ENCODE data around the gene PPM1H.
"Not testable (repeated sequence)": the region's sequence is repeated elsewhere in the genome, so short reads cannot be mapped to it uniquely, and the experiment has no call there.

Gene PPM1H

DNA sequence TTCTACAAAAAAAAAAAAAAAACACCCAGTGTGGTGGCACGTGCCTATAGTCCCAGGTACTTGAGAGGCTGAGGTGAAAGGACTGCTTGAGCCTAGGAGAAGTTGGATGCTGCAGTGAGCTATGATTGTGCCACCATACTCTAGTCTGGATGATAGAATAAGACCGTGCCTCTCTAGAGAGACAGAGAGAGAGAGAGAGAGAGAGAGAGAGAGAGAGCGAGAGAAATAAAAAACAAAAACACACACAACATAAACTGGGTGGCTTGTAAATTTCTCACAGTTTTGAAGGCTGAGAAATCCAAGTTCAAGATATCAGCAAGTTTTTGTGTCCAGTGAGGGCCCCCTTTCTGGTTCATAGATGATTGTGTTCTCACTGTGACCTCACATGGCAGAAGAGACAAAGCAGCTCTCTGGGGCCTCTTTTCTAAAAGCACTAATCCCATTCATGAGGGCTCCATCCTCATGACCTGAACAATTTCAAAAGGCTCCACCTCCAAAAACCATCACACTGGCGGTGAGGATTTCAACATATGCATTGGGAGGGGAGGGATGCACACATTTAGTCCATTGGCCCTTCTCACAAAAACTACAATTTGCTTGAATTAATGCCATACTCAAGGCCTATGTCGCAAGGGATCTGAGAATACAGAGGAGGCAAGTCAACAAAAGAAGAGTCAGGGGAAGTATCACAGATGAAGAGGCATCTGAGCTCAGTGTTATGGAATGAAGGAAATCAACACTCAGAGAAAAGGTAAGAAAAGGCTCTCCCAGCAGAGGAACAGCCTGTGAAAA lies 94.9 kb downstream of the PPM1H start:
- DNase-seq (ENCODE audit: low spot score), result no peak

DNA sequence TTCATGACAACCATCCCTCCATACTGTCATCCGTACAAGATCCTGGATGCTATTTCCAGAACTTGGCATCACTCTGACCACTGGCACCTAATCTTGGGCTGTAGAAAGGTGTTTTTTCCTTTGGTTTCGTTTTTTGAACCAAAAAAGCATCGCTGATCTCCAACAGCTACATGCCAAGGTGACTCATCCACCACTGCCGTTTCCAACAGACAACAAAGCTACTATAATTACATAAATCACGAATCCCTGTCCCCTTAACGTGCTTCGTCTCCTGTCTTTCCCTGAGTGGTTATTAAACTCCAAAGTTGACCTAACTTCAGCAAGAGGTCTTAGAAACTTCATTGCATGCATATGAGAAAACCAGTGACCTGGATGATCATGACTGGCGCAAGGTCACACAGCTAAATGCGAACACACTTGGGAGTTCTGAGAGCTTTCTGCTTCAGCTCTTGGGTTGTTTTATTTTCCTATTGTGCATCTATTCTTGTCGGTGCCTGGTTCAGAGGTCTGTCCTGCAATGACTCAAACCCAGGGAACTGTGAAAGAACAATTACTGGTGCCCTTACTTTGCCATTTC lies 99.9 kb downstream of the PPM1H start:
- DNase-seq (ENCODE audit: low spot score), result no peak

DNA sequence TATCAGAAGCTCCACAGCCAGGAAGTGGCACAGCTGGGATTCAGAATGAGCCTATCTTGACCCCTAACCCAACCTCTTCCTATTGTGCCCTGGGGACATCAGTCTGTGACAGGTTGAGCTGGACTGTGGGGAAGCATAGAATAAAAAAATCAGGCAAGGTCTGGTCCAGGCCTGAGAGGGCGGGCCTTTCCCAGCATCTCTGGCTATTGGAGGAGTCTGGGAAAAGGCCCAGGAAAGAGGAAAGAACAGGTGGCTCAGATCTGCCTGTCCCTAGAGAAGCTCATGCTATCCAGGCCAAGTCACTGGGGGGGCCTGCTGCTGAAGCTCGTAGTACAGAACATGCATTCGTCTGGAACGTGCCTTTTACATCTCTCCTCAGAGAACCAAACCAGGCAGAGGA lies 100.5 kb downstream of the PPM1H start:
- peak; percentile 11 for DNase-seq (ENCODE audit: low spot score)

DNA sequence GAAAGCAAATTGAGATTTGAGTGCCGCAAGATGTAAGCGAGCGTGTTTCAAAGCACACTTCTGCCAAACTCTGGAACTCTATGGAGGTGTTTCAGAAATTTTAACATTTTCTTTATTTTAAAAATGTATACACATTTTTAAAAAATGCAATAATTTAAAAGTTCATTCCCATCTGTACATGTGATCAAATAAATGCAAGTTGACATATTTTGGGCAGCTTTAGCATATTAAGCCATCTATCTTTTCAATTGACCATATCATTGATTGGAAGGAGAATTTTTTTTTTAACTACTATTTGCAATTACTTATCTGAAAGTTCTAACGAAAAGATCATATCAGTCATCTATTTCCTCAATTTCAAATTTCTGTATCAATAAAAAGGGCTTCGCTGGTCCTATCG lies 101.3 kb downstream of the PPM1H start:
- DNase-seq (ENCODE audit: low spot score), result no peak

DNA sequence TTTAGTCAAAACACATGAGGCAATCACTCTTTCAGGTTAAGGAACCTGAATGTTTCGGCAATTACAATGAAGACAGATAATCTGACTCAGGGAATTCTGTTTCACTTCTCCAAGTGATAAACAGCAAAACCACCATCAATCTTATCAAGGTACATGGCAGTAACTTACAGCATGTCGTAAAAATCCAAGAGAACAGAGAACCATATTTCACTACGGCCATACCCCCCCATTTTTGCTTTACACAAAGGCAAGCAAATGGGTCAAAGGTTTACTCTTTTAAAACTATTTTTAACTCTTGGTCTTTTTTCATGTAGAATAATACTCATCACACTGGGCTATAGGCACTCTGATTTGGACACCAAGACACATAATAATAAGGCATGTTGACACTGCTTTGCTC lies 102.4 kb downstream of the PPM1H start:
- no peak for DNase-seq (ENCODE audit: low spot score)

DNA sequence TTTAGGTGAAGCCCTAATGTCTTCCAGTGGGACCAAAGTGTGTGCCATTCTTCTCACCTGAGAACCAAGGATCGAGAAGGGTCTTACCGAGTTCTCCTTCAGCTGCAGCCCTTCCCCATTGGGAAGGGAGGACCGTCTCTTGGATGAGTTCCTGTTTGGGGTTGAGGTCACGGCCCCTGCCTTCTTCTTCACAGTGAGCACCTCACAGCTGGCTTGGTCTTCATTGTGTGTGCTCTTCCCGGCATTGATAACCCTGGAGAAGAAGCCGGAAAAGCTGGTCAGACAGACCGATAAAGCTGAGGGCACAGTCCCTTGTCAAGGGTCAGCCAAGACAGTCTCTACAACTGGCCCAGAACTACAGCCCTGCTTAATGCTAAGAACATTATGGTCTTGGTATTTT lies 102.9 kb downstream of the PPM1H start:
- DNase-seq (ENCODE audit: low spot score), result no peak

DNA sequence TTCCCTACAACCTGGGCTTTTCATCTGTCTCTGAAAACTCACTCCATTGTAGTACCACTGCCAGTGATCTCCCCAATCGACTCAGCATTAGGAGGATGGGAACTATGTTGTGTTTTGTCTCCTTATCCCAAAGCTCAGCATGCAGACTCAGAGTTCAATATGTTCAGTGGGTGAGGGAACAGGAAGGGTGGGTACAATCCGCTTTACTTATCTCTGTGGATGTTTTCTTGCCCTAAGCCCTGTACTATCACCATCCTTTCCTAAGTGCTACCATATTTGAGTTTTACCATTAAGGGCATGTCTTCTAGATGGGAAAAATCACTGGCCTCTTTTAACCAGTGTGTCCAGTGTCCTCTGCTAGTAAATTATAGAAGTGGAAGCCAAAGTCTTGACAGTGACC lies 107.1 kb downstream of the PPM1H start:
- DNase-seq (ENCODE audit: low spot score), result no peak

DNA sequence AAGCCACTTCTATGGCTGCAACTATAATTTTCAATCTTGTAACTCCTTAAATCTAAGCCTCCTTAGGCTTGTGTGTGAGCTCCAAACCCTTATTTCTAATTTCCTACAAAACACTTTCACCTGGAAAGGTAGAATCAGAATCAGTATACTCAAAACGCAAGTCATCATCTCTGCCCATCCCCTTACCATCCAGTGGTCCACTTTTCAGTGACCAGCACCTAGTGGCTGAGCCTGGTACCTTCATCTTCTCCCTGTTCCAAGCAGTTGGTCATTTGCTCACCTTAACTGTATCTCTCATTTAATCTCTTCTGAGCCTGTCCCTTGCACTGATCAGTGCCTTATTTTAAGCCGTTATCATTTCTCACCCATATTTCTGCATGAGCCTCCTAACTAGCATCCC lies 107.9 kb downstream of the PPM1H start:
- no peak for DNase-seq (ENCODE audit: low spot score)

DNA sequence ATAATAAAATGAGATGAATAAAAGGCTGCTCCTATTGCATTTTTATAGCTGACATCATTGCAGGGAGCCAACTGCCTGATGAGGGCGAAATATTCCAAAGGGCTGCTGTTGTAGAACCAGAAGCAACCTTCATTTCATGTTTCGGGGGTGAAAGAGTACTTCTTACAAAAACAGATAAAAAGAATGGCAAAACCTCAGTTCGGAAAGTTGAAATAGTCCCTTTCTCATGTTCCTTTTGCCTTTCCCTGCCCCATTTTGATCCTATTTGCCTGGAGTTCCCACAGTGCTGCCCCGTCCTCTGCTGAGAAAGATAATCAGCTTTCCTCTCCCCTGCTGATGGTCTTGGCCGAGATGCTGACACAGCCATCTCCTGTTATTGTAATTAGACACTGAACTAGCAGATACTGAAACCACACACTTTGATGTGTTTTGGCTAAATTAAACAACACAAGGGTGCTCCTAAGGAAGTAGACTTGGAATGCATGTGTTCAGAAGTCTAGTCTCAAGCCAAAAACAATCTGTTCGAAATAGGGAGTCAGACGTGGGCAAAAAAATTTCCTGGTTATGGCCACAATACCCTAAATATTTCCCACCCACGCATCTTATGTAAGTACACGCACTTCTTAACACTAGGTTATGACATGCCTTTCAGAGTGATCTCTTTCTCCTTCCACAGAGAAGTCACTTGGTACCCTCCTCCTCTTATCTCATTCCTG lies 117.2 kb downstream of the PPM1H start:
- no peak for DNase-seq (ENCODE audit: low spot score)

DNA sequence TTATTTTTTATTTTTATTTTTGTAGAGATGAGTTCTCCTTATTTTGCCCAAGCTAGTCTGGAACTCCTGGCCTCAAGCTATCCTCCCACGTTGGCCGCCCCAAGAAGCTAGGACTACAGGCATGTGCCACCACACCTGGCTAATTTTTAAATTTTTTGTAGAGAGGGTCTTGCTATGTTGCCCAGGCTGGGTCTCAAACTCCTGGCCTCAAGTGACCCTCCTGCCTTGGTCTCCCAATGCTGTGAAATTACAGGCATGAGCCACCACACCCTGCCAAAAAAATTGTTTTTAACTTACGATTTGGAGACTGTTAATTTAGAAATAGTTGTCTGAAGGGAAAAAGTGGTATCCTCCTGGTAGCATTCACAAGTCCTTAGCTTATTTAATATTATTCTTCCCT lies 120.7 kb downstream of the PPM1H start:
- DNase-seq (ENCODE audit: low spot score), result no peak

DNA sequence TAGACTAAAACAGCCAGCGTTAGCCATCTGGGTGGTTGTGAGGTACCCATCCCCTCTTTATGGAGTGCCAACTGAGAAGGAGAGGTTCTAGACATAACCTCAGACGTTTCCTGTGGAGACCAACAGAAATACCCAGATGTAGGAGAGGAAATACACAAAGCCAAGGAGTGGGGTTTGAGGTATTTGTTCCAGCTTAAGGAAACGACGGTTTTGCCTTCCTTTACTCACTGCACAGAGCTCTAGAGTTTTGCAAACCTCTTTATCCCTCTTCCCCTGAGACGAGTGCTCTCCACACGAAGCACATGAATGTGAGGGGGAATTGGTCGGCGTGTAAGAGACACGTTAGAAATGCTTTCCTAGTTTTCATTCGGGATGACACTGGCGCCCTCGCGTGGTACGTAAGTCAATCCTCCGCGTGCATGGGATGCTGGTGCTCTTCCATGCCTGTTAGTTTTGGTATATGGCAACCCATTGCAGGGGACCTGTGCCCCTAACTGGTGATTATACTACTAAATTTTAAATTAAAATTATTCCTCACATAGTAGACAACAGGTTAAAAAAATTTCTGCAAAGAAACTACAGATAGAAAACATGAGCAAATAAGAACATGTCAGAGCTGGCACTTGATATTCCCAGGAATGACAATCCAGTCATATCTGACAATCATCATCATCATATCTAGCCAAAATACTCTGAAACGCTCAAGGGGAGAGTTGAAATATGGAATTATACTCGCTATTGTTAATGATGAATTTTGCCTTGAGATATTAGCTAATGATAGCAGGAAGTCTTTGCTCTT lies 121.7 kb downstream of the PPM1H start:
- DNase-seq (ENCODE audit: low spot score), result peak; percentile 59

DNA sequence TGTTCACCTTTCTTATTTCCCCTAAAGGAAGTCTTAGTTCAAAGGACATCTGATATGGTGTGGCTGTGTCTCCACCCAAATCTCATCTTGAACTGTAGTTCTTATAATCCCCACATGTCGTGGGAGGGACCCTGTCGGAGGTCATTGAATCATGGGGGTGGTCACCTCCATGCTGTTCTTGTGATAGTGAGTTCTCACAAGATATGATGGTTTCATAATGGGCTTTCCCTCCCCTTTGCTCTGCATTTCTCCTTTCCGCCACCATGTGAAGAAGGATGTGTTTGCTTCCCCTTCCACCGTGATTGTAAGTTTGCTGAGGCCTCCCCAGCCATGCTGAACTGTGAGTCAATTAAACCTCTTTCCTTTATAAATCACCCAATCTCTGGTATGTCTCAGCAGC lies 123.5 kb downstream of the PPM1H start:
- not testable (repeated sequence) for DNase-seq (ENCODE audit: low spot score)

DNA sequence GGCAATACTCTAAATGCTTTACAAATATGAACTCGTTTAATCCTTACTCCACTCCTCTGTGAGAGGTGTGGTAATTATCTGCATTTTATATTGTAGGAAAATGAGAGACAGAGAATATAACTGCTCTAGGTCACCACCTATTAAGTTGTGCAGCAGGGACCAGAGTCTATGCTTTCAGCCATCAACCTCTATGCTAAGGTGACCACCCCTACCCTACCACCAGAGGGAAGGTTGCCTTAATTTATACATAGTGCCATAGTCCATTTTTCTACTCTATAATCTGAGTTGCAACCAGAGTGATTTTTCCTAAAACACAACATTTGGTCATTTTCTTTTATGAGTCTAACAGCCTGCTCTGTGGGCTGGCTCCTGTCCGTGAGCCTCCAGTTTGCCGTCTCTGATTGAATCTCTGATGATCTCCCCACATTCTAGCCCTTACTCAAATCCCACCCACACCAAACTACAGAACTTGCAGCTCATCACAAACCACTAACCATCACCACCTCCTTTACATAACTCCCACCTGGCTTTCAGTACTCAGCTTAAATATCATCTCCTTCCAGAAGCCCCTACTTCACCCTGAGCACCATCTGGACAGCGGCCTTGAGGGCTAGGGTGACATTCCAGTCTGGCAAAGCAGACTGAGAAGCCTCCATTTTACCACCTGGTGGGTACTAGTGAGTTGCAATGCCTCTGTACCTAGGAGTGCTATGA lies 126.6 kb downstream of the PPM1H start:
- DNase-seq (ENCODE audit: low spot score), result no peak

DNA sequence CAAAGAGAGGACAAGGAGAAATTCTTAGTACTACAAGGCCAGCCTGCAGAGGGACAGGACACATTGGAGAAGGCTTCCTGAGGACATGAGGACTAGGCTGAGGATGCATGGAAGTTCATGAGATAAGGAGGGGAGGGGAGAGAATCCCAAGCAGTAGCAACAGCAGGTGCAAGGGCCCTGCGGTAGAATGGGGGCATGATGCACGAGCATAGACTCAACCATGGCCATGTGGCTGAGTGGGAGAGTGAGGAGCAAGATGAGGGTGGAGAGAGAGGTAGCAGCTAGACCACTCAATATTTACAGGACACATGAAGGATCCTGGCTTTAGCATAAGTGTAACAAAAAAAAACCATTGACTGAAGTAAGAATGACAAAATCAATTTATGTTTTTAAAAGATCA lies 128.1 kb downstream of the PPM1H start:
- DNase-seq (ENCODE audit: low spot score), result no peak

DNA sequence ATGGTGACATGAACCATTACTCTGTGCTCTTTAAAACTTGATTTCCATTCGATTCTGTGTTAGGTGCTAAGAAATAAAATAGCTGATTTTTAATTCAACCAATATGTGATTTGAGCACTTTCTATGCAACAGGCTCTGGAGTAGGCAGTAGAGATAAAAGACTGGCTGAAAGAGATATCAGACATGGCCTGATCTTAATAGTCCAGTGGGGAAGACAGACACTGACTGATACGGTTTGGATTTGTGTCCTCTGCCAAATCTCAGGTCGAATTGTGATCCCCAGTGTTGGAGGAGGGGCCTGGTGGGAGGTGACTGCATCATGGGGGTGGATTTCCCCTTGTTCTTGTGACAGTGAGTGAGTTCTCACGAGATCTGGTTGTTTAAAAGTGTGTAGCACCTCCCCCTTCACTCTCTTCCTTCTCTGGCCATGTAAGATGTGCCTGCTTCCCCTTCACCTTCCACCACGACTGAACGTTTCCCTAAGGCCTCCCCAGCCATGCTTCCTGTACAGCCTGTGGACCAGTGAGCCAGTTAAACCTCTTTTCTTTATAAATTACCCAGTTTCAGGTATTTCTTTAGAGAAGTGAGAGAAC lies 128.6 kb downstream of the PPM1H start:
- no peak for DNase-seq (ENCODE audit: low spot score)

DNA sequence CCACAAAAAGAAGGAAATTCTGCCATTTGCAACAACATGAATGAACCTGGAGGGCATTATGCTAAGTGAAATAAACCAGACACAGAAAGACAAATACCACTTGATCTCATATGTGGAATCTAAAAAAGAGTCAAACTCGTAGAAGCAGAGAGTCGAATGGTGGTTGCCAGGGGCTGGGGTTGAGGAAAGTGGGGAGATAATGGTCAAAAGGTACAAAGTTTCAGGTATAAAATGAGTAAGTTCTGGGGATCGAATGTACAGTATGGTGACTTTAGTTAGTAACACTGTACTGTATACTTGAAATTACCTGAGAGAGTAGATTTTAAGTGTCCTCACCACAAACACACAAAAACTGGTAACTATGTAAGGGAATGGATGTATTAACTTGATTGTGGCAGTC lies 129.4 kb downstream of the PPM1H start:
- DNase-seq (ENCODE audit: low spot score), result no peak

DNA sequence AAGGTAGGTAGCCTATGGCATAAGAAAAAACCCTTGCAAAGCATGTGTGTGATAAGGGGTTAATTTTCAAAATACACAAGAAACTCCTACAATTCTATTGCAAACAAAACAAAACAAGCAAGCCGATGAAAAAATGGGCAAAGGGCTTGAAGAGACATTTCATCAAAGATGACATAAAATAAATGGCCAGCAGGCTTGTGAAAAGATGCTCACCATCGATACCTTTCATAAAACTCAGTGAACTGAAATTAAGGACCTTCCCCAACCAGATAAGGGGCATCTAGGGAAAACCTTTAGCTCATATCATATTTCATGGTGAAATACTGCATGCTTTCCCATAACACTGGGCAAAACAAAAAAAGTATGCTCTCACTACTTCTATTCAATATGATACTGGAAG lies 131.2 kb downstream of the PPM1H start:
- no peak for DNase-seq (ENCODE audit: low spot score)

DNA sequence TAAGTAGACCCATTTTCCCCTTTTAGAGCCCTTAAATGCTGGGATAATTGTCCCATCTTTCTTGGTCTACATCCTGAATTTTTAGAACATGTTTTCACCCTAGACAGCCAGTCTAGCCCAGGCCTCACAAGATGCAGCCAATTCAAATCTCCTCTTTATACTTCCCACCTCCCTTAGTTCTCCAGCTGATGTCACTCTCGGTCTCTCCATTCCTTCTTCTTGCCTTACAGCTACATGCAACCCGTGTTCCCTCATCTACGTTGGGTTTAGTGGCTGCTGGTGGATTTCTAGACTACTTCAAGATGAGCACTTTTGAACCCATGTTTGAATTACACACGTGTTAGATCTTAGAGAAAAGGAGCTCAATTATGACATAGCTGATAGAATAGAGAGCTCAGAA lies 132.0 kb downstream of the PPM1H start:
- DNase-seq (ENCODE audit: low spot score), result no peak

DNA sequence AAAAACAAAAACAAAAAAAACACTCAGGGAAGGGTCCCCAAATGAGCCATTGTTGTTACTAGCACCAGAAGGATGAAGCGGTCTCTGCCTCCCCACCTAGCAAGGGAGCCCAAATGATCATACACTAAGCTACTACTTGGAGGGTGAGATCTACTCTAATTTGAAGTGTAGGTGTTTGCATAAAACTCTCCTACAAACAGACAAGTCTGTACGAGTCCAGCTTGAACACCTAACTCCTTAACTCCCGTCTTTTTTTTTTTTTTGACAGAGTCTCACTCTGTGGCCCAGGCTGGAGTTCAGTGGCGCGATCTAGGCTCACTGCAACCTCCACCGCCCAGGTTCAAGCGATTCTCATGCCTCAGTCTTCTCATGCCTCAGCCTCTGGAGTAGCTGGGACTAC lies 132.6 kb downstream of the PPM1H start:
- no peak for DNase-seq (ENCODE audit: low spot score)

DNA sequence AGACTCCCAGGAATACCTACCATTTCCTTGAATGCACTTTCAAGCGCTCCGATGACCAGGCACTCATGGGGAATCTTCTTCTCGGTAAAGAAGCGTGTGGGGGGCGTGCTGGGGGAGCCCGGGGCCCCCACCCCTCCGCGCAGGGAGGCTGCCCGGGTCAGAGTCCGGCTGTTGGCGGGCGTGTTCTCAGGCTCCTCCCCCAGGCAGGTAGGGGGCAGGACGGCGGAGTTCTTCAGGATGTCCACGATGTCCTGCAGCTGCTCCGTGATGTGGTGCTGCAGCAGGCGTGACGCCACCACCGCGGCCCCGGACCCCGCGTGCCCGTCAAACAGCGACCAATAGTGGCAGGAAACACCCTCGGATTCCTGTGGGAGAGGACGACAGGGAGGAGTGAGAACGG lies 133.2 kb downstream of the PPM1H start:
- DNase-seq (ENCODE audit: low spot score), result no peak

DNA sequence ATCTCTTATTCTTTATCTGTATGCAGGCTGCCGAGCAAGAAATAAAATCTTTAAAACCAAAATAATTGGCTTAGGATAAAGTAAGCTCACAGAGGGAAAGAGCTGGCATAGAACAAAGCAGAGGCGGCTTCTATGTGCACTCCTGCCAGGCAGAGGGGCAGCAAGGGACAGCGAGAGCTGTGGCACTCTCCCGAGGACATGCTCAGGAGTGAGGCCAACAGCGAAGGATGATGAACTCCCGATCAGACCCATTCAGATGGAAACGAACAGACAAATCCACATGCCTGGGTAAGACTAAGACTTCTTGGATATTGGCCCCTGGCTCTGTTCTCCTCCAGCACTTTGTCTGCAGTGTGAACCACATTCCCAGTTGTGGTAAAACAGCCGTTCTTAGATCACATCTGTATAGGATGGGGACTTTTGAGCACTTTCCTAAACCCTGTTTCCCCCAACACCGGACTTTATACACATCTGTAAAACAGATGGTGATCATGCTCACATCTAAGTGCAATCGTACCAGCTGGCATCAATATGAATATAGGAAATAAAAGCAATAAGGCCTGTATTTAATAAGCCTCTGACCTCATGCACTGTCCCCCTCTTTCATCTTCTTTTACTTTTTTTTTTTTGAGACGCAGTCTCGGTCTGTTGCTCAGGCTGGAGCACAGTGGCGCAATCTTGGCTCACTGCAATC lies 134.1 kb downstream of the PPM1H start:
- no peak for DNase-seq (ENCODE audit: low spot score)
